HepG2 (cell line): ENCODE data around the gene SYCE3. TPM values are rescaled to one million over a fixed set of nuclear protein-coding genes. Genes with fewer than 3 reads are reported as not detected.

Source experiments
- ARNTL ChIP-seq: sonication (generic); formaldehyde crosslinking; IDR thresholded peaks from 2 replicates; pipeline ENCODE4 v1.4.0; 2020; ENCODE audit warnings: mild to moderate bottlenecking, missing genetic modification reagents
- ASH2L ChIP-seq: fragments of 300-600, 200-600 bp; sonication (generic); IDR thresholded peaks from 2 replicates; pipeline ENCODE4 v1.7.0; 2017; ENCODE audit warnings: low read depth, mild to moderate bottlenecking, moderate library complexity, mixed read lengths, low read length; ENCODE audit not compliant: insufficient read length
- ATF4 ChIP-seq, 2 experiments: fragments of 450-650 bp in 1 of 2; sonication (generic) in 1 of 2; formaldehyde crosslinking; IDR thresholded peaks; 2 replicates each; pipeline versions ENCODE4 v1.5.0 to v1.8.0; 2020 to 2022; ENCODE audit warnings: mild to moderate bottlenecking in 1 of 2, missing genetic modification reagents in 1 of 2
- BCL3 ChIP-seq: sonication (generic); formaldehyde crosslinking; IDR thresholded peaks from 2 replicates; pipeline ENCODE4 v1.5.1; 2020; ENCODE audit warnings: mild to moderate bottlenecking, missing genetic modification reagents, moderate library complexity
- HIC2 ChIP-seq: sonication (generic); formaldehyde crosslinking; IDR thresholded peaks from 2 replicates; pipeline ENCODE4 v1.9.0; 2022; ENCODE audit warnings: low read depth, missing genetic modification reagents
- MAF1 ChIP-seq: sonication (generic); formaldehyde crosslinking; IDR thresholded peaks from 2 replicates; pipeline ENCODE4 v1.5.0; 2020; ENCODE audit warnings: missing genetic modification reagents, borderline replicate concordance
- MED8 ChIP-seq: sonication (generic); formaldehyde crosslinking; IDR thresholded peaks from 2 replicates; pipeline ENCODE4 v1.8.1; 2023; ENCODE audit warnings: mild to moderate bottlenecking, missing genetic modification reagents; ENCODE audit not compliant: insufficient replicate concordance
- MEF2D ChIP-seq: sonication (generic); formaldehyde crosslinking; IDR thresholded peaks from 2 replicates; pipeline ENCODE4 v1.5.1; 2020; ENCODE audit warnings: mild to moderate bottlenecking, missing genetic modification reagents
- PATZ1 ChIP-seq: sonication (generic); formaldehyde crosslinking; IDR thresholded peaks from 2 replicates; pipeline ENCODE4 v1.4.0; 2020; ENCODE audit warnings: missing genetic modification reagents
- PITX1 ChIP-seq: sonication (generic); formaldehyde crosslinking; IDR thresholded peaks from 2 replicates; pipeline ENCODE4 v1.5.1; 2020; ENCODE audit warnings: mild to moderate bottlenecking, missing genetic modification reagents
- PLRG1 ChIP-seq: fragments of 450-650 bp; conservative IDR thresholded peaks from 2 replicates; pipeline ENCODE4 v1.6.1; 2016
- POLR2A ChIP-seq, 2 experiments: IDR thresholded peaks; 2 replicates each; pipeline ENCODE4 v1.6.1; 2011; ENCODE audit warnings: low read depth in 2 of 2, low read length in 2 of 2, mild to moderate bottlenecking in 1 of 2, moderate library complexity in 1 of 2; ENCODE audit not compliant: insufficient read depth in 1 of 2
- REST ChIP-seq, 2 experiments: IDR thresholded peaks; 2 replicates each; pipeline ENCODE4 v1.6.1; 2011 to 2012; ENCODE audit warnings: low read length in 2 of 2, borderline replicate concordance in 1 of 2, low read depth in 1 of 2, mild to moderate bottlenecking in 1 of 2, moderate library complexity in 1 of 2
- TBX3 ChIP-seq: fragments of 450-650 bp; IDR thresholded peaks from 2 replicates; pipeline ENCODE4 v1.6.1; 2017; ENCODE audit warnings: antibody characterized with exemption, mild to moderate bottlenecking, inconsistent platforms, borderline replicate concordance
- TCF12 ChIP-seq, 2 experiments: fragments of 450-650 bp in 1 of 2; sonication (generic) in 1 of 2; formaldehyde crosslinking in 1 of 2; IDR thresholded peaks; 2 replicates each; pipeline versions ENCODE4 v1.6.1 to v1.8.0; 2017 to 2022; ENCODE audit warnings: antibody characterized with exemption in 1 of 2, mild to moderate bottlenecking in 1 of 2, missing genetic modification reagents in 1 of 2, moderate library complexity in 1 of 2
- ZFP62 ChIP-seq: sonication (generic); formaldehyde crosslinking; IDR thresholded peaks from 2 replicates; pipeline ENCODE4 v1.4.0; 2020; ENCODE audit warnings: missing genetic modification reagents
- ZNF343 ChIP-seq: sonication (generic); formaldehyde crosslinking; IDR thresholded peaks from 2 replicates; pipeline ENCODE4 v1.4.0; 2020; ENCODE audit warnings: mild to moderate bottlenecking, missing genetic modification reagents
- ZNF644 ChIP-seq: IDR thresholded peaks from 2 replicates; pipeline ENCODE4 v1.6.1; 2016; ENCODE audit warnings: low read depth
- ZNF674 ChIP-seq: sonication (generic); formaldehyde crosslinking; IDR thresholded peaks from 2 replicates; pipeline ENCODE4 v1.5.0; 2020; ENCODE audit warnings: low read depth, mild to moderate bottlenecking, missing genetic modification reagents
- ZNF747 ChIP-seq: sonication (generic); formaldehyde crosslinking; IDR thresholded peaks from 2 replicates; pipeline ENCODE4 v1.8.1; 2023; ENCODE audit warnings: missing genetic modification reagents, mild to moderate bottlenecking, borderline replicate concordance
- ZNF772 ChIP-seq: sonication (generic); formaldehyde crosslinking; IDR thresholded peaks from 2 replicates; pipeline ENCODE4 v1.5.0; 2020; ENCODE audit warnings: mild to moderate bottlenecking, missing genetic modification reagents
- ZSCAN30 ChIP-seq: sonication (generic); formaldehyde crosslinking; IDR thresholded peaks from 2 replicates; pipeline ENCODE4 v1.5.0; 2020; ENCODE audit warnings: mild to moderate bottlenecking, missing genetic modification reagents
- polyA plus RNA-seq, 8 experiments: library from polyadenylated mRNA; depleted of rRNA in 3 of 8; stranded (reverse) in 7 of 8; unstranded in 1 of 8; fragments of >200 nt; fragmentation: Illumina TruSeq in 4 of 8; extraction: Trizol in 4 of 8; gene quantifications; 2 replicates each; pipeline versions ENCODE4 v1.2.1 to v1.2.3, GENCODE V29; 2011 to 2016; ENCODE audit warnings: low read depth in 4 of 8, missing spikeins in 1 of 8, mixed read lengths in 1 of 8; ENCODE audit not compliant: insufficient read depth in 1 of 8
- total RNA-seq, 5 experiments: library from RNA; depleted of rRNA; stranded (reverse); fragments of >200 nt; fragmentation: Illumina TruSeq; extraction: Trizol; gene quantifications; 2 replicates each; pipeline ENCODE4 v1.2.3, GENCODE V29; 2016; ENCODE audit warnings: low read depth in 1 of 5

SYCE3 gene
- total and polyA plus RNA-seq, 2 of the 13 experiments (the other 11 are each of a cell fraction or from before 2014, with no cell fraction given): not detected

GRCh38 chr22:50530580-50530876, 32.2 kb downstream of the SYCE3 start (continued):
- TF ChIP-seq ZSCAN30 (CRISPR knock-in tag) (no peak), REST (IDR thresholded peaks at IDR 0.05; ENCODE audit: borderline replicate concordance in 1 of 2, low read depth in 1 of 2, low read length in 2 of 2) (no peak), MAF1 (no peak), POLR2A (IDR thresholded peaks at IDR 0.05; ENCODE audit: insufficient read depth in 1 of 2, low read depth in 2 of 2, low read length in 2 of 2) (no peak), ZNF747 (CRISPR knock-in tag) (no peak), ZFP62 (no peak), ATF4 (CRISPR knock-in tag; IDR thresholded peaks at IDR 0.05) (no peak), MED8 (CRISPR knock-in tag) (no peak), ASH2L (peak; percentile 45), PITX1 (CRISPR knock-in tag) (no peak; the same call in none of the 2 replicates), BCL3 (CRISPR knock-in tag) (no peak), PLRG1 (no peak), ZNF674 (CRISPR knock-in tag) (no peak), HIC2 (CRISPR knock-in tag) (no peak), TBX3 (no peak), ZNF644 (CRISPR knock-in tag) (no peak), TCF12 (IDR thresholded peaks at IDR 0.05) (no peak), TCF12 (CRISPR knock-in tag; IDR thresholded peaks at IDR 0.05) (0 out of 2 replicates have a peak, but pooled peaks have one; percentile 81), ZNF772 (CRISPR knock-in tag) (no peak), ZNF343 (CRISPR knock-in tag) (no peak), MEF2D (CRISPR knock-in tag) (peak; percentile 42; the same call in 1 of the 2 replicates), PATZ1 (CRISPR knock-in tag) (peak; percentile 69; the same call in 1 of the 2 replicates), ARNTL (CRISPR knock-in tag) (peak; percentile 20; the same call in 1 of the 2 replicates)
